ENCODE results near the gene GCA. TPM values are rescaled to one million over a fixed set of nuclear protein-coding genes. Genes with fewer than 3 reads are reported as not detected.

GCA gene
- total RNA-seq, 1 experiment from 2014 or later: 7.0 TPM

DNA sequence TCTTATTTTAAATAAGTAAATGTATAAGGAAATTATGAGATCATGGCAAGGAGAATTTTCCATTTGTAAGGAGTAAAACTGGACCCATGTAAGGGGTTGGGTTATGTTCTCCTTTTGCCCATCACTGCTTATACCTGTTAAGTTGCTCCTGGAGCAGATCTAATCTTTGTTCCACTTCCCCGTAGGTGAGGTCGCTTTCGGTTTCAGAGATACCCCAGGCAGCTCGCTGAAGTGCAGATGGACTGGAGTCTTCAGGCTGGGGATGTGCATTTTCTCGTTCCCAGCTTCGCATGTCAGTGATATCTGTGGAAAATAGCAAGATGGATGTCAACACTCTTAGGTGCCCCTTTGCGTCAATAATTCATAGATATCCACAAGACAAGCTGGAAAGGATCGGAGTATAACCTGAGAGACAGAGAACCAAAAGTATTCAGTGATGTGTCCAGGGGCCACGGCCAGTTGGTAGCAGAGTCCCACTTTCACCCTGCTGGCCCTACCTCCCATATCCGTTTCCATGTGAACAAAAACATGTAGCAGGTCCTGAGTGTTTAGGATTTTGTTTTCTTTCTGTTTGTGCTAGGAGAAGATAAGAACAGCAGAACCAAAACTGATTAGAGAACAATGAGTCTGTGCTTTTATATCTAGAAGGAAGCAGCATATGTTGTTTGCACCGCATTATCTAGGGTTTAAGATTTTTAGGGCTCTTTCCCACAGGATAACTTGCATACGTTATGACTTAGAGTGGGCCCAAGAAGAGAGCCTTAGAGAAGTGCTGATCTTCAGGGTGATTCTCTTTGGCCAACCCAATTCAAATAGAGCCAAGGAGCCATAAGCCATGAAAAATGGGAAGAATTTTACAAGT, 36.0 kb downstream of the GCA start:
- no peak overlapping the region for H3K27ac ChIP-seq (ENCODE audit: low read depth, low read length, poor library complexity, severe bottlenecking)
- no peaks in the 10 kb centered on the region for H3K9me3 ChIP-seq (ENCODE audit: low read depth, low read length, poor library complexity, severe bottlenecking)
- DNase-seq (ENCODE audit: low spot score): no peak
- H3K4me1 ChIP-seq (ENCODE audit: insufficient read depth, low read length, poor library complexity, severe bottlenecking): no peaks in the 10 kb centered on the region
- ChIA-PET CTCF (no interaction called here), POLR2A (ENCODE audit: low non-redundant PET) (no interaction called here)
- intact Hi-C loops (cut with micrococcal nuclease; ENCODE audit: unreplicated experiment): no loop called here
- H3K36me3 ChIP-seq (ENCODE audit: insufficient read depth, low read length, poor library complexity, severe bottlenecking): no peaks in the 10 kb centered on the region
- no peak overlapping the region for H3K4me3 ChIP-seq (ENCODE audit: low read depth, low read length, poor library complexity, severe bottlenecking)
- BruUV-seq (replicated peaks): no TSS peak
- TF ChIP-seq, protein P1, sequence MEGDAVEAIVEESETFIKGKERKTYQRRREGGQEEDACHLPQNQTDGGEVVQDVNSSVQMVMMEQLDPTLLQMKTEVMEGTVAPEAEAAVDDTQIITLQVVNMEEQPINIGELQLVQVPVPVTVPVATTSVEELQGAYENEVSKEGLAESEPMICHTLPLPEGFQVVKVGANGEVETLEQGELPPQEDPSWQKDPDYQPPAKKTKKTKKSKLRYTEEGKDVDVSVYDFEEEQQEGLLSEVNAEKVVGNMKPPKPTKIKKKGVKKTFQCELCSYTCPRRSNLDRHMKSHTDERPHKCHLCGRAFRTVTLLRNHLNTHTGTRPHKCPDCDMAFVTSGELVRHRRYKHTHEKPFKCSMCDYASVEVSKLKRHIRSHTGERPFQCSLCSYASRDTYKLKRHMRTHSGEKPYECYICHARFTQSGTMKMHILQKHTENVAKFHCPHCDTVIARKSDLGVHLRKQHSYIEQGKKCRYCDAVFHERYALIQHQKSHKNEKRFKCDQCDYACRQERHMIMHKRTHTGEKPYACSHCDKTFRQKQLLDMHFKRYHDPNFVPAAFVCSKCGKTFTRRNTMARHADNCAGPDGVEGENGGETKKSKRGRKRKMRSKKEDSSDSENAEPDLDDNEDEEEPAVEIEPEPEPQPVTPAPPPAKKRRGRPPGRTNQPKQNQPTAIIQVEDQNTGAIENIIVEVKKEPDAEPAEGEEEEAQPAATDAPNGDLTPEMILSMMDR (conservative IDR thresholded peaks at IDR 0.05; ENCODE audit: low read depth, low read length): no peak
- TF ChIP-seq EZH2 (IDR thresholded peaks at IDR 0.05; ENCODE audit: borderline replicate concordance, low read depth, low read length, poor library complexity, severe bottlenecking): no peak
- H3K27me3 ChIP-seq (replicated peaks; ENCODE audit: insufficient read depth, low read depth, low read length, poor library complexity): no peaks in the 10 kb centered on the region

DNA sequence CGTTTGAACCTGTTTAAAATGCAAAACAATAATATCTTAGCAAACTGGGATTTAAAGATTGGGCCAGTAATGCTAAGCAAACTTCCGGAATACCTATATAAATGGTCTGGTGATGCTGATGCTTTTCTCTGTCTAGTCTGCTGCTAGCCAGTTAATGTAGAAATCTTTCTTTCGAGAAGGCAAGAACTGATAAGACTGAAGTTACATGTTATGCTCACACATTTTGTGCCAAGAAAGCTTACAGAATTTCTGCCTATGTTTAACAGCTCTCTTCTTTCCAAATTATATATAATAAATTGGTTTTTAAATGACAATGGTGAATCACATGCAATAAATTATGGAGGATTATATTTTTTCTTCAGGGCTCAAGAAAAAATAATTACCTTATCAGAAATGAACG, 37.9 kb downstream of the GCA start:
- intact Hi-C loops (cut with micrococcal nuclease; ENCODE audit: unreplicated experiment): no loop called here
- H3K36me3 ChIP-seq (ENCODE audit: insufficient read depth, low read length, poor library complexity, severe bottlenecking): no peaks in the 10 kb centered on the region
- BruUV-seq (replicated peaks): no TSS peak
- CTCF ChIA-PET: no interaction called here
- TF ChIP-seq EZH2 (IDR thresholded peaks at IDR 0.05; ENCODE audit: borderline replicate concordance, low read depth, low read length, poor library complexity, severe bottlenecking): no peak
- TF ChIP-seq, protein P1 (conservative IDR thresholded peaks at IDR 0.05; ENCODE audit: low read depth, low read length): no peak
- no peak for DNase-seq (ENCODE audit: low spot score)
- no peak overlapping the region for H3K4me3 ChIP-seq (ENCODE audit: low read depth, low read length, poor library complexity, severe bottlenecking)
- H3K4me1 ChIP-seq (ENCODE audit: insufficient read depth, low read length, poor library complexity, severe bottlenecking): no peaks in the 10 kb centered on the region
- H3K27ac ChIP-seq (ENCODE audit: low read depth, low read length, poor library complexity, severe bottlenecking): no peak overlapping the region
- POLR2A ChIA-PET (ENCODE audit: low non-redundant PET): no interaction called here
- no peaks in the 10 kb centered on the region for H3K27me3 ChIP-seq (replicated peaks; ENCODE audit: insufficient read depth, low read depth, low read length, poor library complexity)
- H3K9me3 ChIP-seq (ENCODE audit: low read depth, low read length, poor library complexity, severe bottlenecking): no peaks in the 10 kb centered on the region

- DNase-seq (ENCODE audit: low spot score): no peak
- ChIA-PET CTCF (no interaction called here), POLR2A (ENCODE audit: low non-redundant PET) (no interaction called here)
- no peaks in the 10 kb centered on the region for H3K9me3 ChIP-seq (ENCODE audit: low read depth, low read length, poor library complexity, severe bottlenecking)
- H3K4me1 ChIP-seq (ENCODE audit: insufficient read depth, low read length, poor library complexity, severe bottlenecking): no peaks in the 10 kb centered on the region
- no TSS peak for BruUV-seq (replicated peaks)
- H3K36me3 ChIP-seq (ENCODE audit: insufficient read depth, low read length, poor library complexity, severe bottlenecking): no peaks in the 10 kb centered on the region
- intact Hi-C loops (cut with micrococcal nuclease; ENCODE audit: unreplicated experiment): no loop called here
- no peak overlapping the region for H3K4me3 ChIP-seq (ENCODE audit: low read depth, low read length, poor library complexity, severe bottlenecking)
- H3K27me3 ChIP-seq (replicated peaks; ENCODE audit: insufficient read depth, low read depth, low read length, poor library complexity): no peaks in the 10 kb centered on the region
- TF ChIP-seq, protein P1 (conservative IDR thresholded peaks at IDR 0.05; ENCODE audit: low read depth, low read length): no peak
- no peak for TF ChIP-seq EZH2 (IDR thresholded peaks at IDR 0.05; ENCODE audit: borderline replicate concordance, low read depth, low read length, poor library complexity, severe bottlenecking)
- no peak overlapping the region for H3K27ac ChIP-seq (ENCODE audit: low read depth, low read length, poor library complexity, severe bottlenecking)
Measured at GRCh38 chr2:162382278-162382677, 38.3 kb downstream of the GCA start.
